Chondrocyte (in vitro differentiated cells): Measurements from ENCODE around the gene BTNL2. TPM values are rescaled to one million over a fixed set of nuclear protein-coding genes. Genes with fewer than 3 reads are reported as not detected.

Experiments
- DNase-seq: peaks from one replicate; pipeline ENCODE4 v3.0.0; 2021; ENCODE audit warnings: mixed read lengths, low spot score
- H3K27ac Mint-ChIP-seq: one replicate; pipeline ENCODE4 v1.8.0; 2021; ENCODE audit warnings: mild to moderate bottlenecking, moderate library complexity, mixed read lengths; ENCODE audit not compliant: unreplicated experiment
- H3K27me3 Mint-ChIP-seq: 2 replicates; pipeline ENCODE4 v1.8.0; 2021; ENCODE audit warnings: low read depth, mixed read lengths
- H3K36me3 Mint-ChIP-seq: 2 replicates; pipeline ENCODE4 v1.8.0; 2021; ENCODE audit warnings: low read depth, mixed read lengths
- H3K4me1 Mint-ChIP-seq: 2 replicates; pipeline ENCODE4 v1.8.0; 2021; ENCODE audit warnings: low read depth, mild to moderate bottlenecking, mixed read lengths
- H3K4me3 Mint-ChIP-seq: one replicate; pipeline ENCODE4 v1.8.0; 2021; ENCODE audit warnings: mild to moderate bottlenecking, moderate library complexity, mixed read lengths; ENCODE audit not compliant: unreplicated experiment
- H3K9me3 Mint-ChIP-seq: 2 replicates; pipeline ENCODE4 v1.8.0; 2021; ENCODE audit warnings: low read depth, mixed read lengths
- total RNA-seq: library from RNA; stranded (reverse); gene quantifications from 3 replicates; pipeline ENCODE4 v1.2.1, GENCODE V29; 2021
- TF ChIP-seq, protein P1 (sequence below): fragments of 200-600 bp; sonication (generic); IDR thresholded peaks from 2 replicates; pipeline ENCODE4 v1.5.0; 2021; ENCODE audit warnings: antibody characterized with exemption, mild to moderate bottlenecking, moderate library complexity

The BTNL2 gene
- total RNA-seq, 1 donor from 2014 or later: not detected

DNA sequence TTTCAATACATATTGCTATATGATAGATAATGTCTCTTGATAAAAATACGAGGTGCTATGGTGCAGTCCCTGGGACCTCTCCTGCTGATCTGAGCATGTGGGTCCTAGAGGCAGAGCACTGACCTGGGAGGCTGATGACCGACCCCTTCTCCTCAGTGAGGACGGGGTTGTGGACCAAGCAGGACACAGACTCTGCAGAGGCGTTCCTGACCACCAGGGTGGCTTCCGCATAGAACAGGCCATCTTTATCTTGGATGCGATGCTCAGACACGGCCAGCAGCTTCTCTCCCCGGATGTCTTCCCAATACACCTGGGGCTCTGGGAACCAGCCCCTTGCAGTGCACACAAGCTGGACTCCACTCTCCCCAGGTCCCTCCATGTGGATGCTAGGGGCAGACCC lies 4.2 kb downstream of the BTNL2 start:
- TF ChIP-seq, protein P1, sequence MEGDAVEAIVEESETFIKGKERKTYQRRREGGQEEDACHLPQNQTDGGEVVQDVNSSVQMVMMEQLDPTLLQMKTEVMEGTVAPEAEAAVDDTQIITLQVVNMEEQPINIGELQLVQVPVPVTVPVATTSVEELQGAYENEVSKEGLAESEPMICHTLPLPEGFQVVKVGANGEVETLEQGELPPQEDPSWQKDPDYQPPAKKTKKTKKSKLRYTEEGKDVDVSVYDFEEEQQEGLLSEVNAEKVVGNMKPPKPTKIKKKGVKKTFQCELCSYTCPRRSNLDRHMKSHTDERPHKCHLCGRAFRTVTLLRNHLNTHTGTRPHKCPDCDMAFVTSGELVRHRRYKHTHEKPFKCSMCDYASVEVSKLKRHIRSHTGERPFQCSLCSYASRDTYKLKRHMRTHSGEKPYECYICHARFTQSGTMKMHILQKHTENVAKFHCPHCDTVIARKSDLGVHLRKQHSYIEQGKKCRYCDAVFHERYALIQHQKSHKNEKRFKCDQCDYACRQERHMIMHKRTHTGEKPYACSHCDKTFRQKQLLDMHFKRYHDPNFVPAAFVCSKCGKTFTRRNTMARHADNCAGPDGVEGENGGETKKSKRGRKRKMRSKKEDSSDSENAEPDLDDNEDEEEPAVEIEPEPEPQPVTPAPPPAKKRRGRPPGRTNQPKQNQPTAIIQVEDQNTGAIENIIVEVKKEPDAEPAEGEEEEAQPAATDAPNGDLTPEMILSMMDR: no peak
- no peaks in the 10 kb centered on the region for H3K9me3 Mint-ChIP-seq
- H3K27me3 Mint-ChIP-seq: peaks cover 51% of the 10 kb centered on the region
- no peak overlapping the region for H3K4me3 Mint-ChIP-seq
- no peak for DNase-seq
- H3K36me3 Mint-ChIP-seq: no peaks in the 10 kb centered on the region
- no peak overlapping the region for H3K27ac Mint-ChIP-seq
- no peaks in the 10 kb centered on the region for H3K4me1 Mint-ChIP-seq

DNA sequence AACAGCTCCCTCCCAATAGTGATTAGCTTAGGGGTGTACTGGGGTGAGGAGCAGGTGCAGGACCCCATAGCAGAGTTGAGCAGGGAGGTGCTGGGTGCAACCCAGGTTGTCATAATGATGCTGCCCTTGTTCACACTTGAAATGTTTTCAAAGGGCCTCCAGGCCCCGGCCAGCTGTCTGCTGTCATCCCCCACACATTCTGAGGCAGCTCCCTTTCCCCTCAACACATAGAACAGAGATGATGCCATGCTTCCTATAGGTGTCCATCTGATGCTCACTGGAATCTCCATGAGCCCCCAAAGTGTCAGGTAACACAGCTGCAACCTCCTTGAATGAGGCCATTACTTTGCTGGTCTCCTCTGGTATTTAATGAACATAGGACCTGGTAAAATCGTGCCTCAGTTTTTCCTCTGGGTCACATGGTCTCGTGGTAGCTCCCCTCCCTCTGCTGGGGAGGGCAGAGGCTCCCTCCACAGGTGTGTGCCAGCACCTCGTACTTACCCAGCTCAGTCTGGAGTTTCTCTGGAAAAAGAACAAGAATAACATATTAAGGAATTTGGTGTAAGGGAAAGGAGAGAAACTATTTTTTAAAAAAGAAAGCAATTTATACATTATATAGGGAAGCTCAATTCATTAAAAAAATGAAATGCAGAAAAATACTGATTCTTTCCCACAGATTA lies 5.6 kb downstream of the BTNL2 start:
- no peak for DNase-seq
- H3K4me1 Mint-ChIP-seq: no peaks in the 10 kb centered on the region
- no peaks in the 10 kb centered on the region for H3K36me3 Mint-ChIP-seq
- TF ChIP-seq, protein P1: no peak
- H3K4me3 Mint-ChIP-seq: no peak overlapping the region
- H3K27me3 Mint-ChIP-seq: peaks cover 38% of the 10 kb centered on the region
- H3K27ac Mint-ChIP-seq: no peak overlapping the region
- H3K9me3 Mint-ChIP-seq: peaks cover 4% of the 10 kb centered on the region

DNA sequence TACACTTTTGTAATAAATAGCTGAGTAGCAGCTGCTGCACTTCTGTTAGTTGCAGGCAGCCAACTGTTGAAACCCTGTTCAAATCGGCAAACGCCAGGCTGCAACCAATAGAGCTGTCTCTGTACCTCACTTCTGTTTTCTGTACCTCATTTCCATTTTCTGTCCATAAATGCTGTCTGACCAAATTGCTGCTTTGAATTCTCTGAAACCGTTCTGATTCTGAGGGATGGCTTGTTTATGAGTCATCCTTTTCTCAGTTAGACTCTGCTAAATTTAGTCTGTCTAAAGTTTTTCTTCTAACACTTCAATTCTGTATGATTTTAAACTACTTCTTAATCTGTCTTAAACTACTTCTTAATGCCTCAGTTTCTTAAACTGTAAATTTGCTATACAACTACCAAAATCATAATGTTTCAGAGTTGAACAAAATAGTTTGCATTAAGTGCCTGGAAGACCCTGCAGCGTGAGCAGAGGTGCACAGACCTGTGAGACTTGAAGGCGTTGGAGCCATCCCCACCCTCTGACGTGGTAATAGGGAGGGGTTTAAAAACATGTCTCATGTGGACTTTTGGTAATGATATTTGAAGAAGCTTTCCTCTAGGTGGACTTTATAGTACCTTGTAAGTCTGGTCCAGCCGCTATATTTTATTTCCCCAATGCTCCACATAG lies 9.6 kb downstream of the BTNL2 start:
- DNase-seq: no peak
- H3K27ac Mint-ChIP-seq: no peak overlapping the region
- peaks cover 29% of the 10 kb centered on the region for H3K27me3 Mint-ChIP-seq
- no peak overlapping the region for H3K4me3 Mint-ChIP-seq
- peaks cover 4% of the 10 kb centered on the region for H3K9me3 Mint-ChIP-seq
- TF ChIP-seq, protein P1: no peak
- no peaks in the 10 kb centered on the region for H3K36me3 Mint-ChIP-seq
- no peaks in the 10 kb centered on the region for H3K4me1 Mint-ChIP-seq

DNA sequence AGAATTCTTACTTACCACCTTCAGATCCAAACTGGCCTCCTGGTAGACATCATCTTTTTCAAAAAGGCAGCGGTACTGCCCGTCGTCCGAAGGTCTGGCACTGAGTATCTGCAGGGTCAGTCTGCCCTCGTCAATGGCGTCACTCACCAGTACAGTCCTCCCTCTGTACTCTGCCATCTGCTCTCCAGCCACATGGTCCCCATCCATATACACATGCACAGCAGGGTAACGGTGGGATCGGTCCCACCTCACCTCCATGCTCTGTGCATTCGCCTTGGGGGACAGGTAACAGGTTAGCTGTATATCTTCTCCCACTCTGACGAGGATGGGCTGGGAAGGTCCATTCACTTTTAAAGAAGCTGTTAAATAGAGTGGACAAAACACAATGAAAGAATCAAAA lies 11.0 kb downstream of the BTNL2 start:
- DNase-seq: no peak
- Mint-ChIP-seq H3K4me1 (no peaks in the 10 kb centered on the region), H3K27ac (no peak overlapping the region), H3K4me3 (no peak overlapping the region), H3K36me3 (no peaks in the 10 kb centered on the region), H3K27me3 (peaks cover 27% of the 10 kb centered on the region), H3K9me3 (peaks cover 4% of the 10 kb centered on the region)
- TF ChIP-seq, protein P1: no peak

DNA sequence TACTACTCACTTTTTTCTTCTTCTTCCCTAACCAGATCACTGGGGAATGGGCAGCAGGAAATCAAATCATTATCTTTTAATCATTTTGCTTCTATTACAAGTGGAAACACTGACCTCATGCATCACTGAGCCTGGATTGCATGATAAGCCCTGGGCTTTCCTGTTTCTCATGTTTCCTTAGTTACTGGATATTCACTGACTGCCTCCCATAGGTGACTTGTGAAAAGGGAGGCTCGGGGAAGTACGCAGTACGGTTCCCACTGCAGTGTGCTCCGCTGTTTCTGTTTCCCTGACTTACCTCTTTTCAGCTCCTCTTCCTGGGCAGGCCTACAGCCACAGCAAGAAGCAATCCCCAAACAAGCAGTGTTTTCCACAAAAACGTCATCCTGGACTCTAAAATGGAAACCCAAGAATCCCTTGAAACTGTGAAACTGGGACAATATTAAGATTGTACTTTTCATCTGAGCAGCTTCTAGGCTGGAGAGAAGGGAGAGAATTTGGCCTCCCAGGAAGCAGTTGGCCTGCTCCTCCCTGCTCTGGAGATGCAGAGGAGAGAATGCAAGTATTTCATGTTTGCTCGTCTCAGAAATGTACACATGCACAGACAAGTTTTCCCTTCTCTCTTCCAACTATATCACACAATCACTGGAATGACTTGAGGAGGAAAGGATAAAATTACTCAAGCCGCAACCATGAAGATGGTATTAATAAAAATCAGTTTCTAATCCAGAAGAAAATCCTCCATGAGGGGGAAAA lies 13.1 kb downstream of the BTNL2 start:
- TF ChIP-seq, protein P1: no peak
- DNase-seq: no peak
- H3K27ac Mint-ChIP-seq: no peak overlapping the region
- H3K9me3 Mint-ChIP-seq: peaks cover 4% of the 10 kb centered on the region
- H3K4me3 Mint-ChIP-seq: no peak overlapping the region
- H3K27me3 Mint-ChIP-seq: peaks cover 35% of the 10 kb centered on the region
- no peaks in the 10 kb centered on the region for H3K4me1 Mint-ChIP-seq
- no peaks in the 10 kb centered on the region for H3K36me3 Mint-ChIP-seq
